Measurements from ENCODE around the gene TMEM235. TPM values are rescaled to one million over a fixed set of nuclear protein-coding genes. Genes with fewer than 3 reads are reported as not detected.
A peak's percentile ranks its signal among the peaks of the same experiment; 100 is the strongest.

Gene TMEM235
- total and polyA plus RNA-seq, 9 of the 15 experiments (the other 6 are each of a cell fraction or from before 2014, with no cell fraction given), result not detected

DNA sequence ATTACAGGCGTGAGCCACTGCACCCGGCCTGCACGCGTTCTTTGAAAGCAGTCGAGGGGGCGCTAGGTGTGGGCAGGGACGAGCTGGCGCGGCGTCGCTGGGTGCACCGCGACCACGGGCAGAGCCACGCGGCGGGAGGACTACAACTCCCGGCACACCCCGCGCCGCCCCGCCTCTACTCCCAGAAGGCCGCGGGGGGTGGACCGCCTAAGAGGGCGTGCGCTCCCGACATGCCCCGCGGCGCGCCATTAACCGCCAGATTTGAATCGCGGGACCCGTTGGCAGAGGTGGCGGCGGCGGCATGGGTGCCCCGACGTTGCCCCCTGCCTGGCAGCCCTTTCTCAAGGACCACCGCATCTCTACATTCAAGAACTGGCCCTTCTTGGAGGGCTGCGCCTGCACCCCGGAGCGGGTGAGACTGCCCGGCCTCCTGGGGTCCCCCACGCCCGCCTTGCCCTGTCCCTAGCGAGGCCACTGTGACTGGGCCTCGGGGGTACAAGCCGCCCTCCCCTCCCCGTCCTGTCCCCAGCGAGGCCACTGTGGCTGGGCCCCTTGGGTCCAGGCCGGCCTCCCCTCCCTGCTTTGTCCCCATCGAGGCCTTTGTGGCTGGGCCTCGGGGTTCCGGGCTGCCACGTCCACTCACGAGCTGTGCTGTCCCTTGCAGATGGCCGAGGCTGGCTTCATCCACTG, 17.3 kb upstream of the TMEM235 start, which contains the start of gene BIRC5 (continued):
- TF ChIP-seq, protein P1, sequence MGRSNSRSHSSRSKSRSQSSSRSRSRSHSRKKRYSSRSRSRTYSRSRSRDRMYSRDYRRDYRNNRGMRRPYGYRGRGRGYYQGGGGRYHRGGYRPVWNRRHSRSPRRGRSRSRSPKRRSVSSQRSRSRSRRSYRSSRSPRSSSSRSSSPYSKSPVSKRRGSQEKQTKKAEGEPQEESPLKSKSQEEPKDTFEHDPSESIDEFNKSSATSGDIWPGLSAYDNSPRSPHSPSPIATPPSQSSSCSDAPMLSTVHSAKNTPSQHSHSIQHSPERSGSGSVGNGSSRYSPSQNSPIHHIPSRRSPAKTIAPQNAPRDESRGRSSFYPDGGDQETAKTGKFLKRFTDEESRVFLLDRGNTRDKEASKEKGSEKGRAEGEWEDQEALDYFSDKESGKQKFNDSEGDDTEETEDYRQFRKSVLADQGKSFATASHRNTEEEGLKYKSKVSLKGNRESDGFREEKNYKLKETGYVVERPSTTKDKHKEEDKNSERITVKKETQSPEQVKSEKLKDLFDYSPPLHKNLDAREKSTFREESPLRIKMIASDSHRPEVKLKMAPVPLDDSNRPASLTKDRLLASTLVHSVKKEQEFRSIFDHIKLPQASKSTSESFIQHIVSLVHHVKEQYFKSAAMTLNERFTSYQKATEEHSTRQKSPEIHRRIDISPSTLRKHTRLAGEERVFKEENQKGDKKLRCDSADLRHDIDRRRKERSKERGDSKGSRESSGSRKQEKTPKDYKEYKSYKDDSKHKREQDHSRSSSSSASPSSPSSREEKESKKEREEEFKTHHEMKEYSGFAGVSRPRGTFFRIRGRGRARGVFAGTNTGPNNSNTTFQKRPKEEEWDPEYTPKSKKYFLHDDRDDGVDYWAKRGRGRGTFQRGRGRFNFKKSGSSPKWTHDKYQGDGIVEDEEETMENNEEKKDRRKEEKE (IDR thresholded peaks at IDR 0.05; ENCODE audit: borderline replicate concordance in 1 of 2, control insufficient read depth in 1 of 2, low read depth in 2 of 2, low read length in 1 of 2), result 0 out of 4 replicates have a peak, but pooled peaks of 1 of the 2 experiments have one; percentile 45
- TF ChIP-seq, protein P2, sequence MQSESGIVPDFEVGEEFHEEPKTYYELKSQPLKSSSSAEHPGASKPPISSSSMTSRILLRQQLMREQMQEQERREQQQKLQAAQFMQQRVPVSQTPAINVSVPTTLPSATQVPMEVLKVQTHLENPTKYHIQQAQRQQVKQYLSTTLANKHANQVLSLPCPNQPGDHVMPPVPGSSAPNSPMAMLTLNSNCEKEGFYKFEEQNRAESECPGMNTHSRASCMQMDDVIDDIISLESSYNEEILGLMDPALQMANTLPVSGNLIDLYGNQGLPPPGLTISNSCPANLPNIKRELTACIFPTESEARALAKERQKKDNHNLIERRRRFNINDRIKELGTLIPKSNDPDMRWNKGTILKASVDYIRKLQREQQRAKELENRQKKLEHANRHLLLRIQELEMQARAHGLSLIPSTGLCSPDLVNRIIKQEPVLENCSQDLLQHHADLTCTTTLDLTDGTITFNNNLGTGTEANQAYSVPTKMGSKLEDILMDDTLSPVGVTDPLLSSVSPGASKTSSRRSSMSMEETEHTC (IDR thresholded peaks at IDR 0.05), result no peak
- peak; percentile 85 for TF ChIP-seq KLF13 (tag; IDR thresholded peaks at IDR 0.05; ENCODE audit: borderline replicate concordance, low read depth)
- TF ChIP-seq, protein P3, sequence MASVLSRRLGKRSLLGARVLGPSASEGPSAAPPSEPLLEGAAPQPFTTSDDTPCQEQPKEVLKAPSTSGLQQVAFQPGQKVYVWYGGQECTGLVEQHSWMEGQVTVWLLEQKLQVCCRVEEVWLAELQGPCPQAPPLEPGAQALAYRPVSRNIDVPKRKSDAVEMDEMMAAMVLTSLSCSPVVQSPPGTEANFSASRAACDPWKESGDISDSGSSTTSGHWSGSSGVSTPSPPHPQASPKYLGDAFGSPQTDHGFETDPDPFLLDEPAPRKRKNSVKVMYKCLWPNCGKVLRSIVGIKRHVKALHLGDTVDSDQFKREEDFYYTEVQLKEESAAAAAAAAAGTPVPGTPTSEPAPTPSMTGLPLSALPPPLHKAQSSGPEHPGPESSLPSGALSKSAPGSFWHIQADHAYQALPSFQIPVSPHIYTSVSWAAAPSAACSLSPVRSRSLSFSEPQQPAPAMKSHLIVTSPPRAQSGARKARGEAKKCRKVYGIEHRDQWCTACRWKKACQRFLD (CRISPR knock-in tag; IDR thresholded peaks at IDR 0.05), result peak; percentile 87
- TF ChIP-seq, protein P4, sequence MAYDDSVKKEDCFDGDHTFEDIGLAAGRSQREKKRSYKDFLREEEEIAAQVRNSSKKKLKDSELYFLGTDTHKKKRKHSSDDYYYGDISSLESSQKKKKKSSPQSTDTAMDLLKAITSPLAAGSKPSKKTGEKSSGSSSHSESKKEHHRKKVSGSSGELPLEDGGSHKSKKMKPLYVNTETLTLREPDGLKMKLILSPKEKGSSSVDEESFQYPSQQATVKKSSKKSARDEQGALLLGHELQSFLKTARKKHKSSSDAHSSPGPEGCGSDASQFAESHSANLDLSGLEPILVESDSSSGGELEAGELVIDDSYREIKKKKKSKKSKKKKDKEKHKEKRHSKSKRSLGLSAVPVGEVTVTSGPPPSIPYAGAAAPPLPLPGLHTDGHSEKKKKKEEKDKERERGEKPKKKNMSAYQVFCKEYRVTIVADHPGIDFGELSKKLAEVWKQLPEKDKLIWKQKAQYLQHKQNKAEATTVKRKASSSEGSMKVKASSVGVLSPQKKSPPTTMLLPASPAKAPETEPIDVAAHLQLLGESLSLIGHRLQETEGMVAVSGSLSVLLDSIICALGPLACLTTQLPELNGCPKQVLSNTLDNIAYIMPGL (CRISPR knock-in tag; IDR thresholded peaks at IDR 0.05), result peak; percentile 85; the same call in 1 of the 2 replicates
- no peak for TF ChIP-seq MAFG (tag; conservative IDR thresholded peaks at IDR 0.05)
- peak; percentile 51; the same call in 1 of the 2 replicates for TF ChIP-seq CREB1 (IDR thresholded peaks at IDR 0.05)
- peak; percentile 84 for TF ChIP-seq CREB1 (CRISPR knock-in tag; IDR thresholded peaks at IDR 0.05)
- TF ChIP-seq, protein P5, sequence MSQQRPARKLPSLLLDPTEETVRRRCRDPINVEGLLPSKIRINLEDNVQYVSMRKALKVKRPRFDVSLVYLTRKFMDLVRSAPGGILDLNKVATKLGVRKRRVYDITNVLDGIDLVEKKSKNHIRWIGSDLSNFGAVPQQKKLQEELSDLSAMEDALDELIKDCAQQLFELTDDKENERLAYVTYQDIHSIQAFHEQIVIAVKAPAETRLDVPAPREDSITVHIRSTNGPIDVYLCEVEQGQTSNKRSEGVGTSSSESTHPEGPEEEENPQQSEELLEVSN (IDR thresholded peaks at IDR 0.05; ENCODE audit: borderline replicate concordance in 1 of 2, extremely low read depth in 1 of 2, insufficient read depth in 1 of 2, insufficient read length in 1 of 2, low read depth in 1 of 2, low read length in 1 of 2, poor library complexity in 1 of 2, severe bottlenecking in 1 of 2), result peak; percentile 75 to 85
- no peak for TF ChIP-seq NCOR1 (IDR thresholded peaks at IDR 0.05)
- no peak for TF ChIP-seq ZZZ3 (IDR thresholded peaks at IDR 0.05)
- peak; percentile 98 for TF ChIP-seq HNRNPL (IDR thresholded peaks at IDR 0.05; ENCODE audit: low read depth, low read length)
- peak; percentile 35; the same call in 1 of the 2 replicates for TF ChIP-seq ARID1B (IDR thresholded peaks at IDR 0.05)
- TF ChIP-seq PCBP2 (IDR thresholded peaks at IDR 0.05; ENCODE audit: low read depth, low read length, poor library complexity, severe bottlenecking), result no peak
- peak; percentile 86 for TF ChIP-seq MXI1 (IDR thresholded peaks at IDR 0.05; ENCODE audit: low read depth, low read length)
- TF ChIP-seq, protein P6, sequence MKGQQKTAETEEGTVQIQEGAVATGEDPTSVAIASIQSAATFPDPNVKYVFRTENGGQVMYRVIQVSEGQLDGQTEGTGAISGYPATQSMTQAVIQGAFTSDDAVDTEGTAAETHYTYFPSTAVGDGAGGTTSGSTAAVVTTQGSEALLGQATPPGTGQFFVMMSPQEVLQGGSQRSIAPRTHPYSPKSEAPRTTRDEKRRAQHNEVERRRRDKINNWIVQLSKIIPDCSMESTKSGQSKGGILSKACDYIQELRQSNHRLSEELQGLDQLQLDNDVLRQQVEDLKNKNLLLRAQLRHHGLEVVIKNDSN (CRISPR knock-in tag; IDR thresholded peaks at IDR 0.05), result 0 out of 2 replicates have a peak, but pooled peaks have one; percentile 33
